ENCODE results near the gene SLC26A5.
"Not testable (repeated sequence)": the region's sequence is repeated elsewhere in the genome, so short reads cannot be mapped to it uniquely, and the experiment has no call there.

SLC26A5 gene, protein sequence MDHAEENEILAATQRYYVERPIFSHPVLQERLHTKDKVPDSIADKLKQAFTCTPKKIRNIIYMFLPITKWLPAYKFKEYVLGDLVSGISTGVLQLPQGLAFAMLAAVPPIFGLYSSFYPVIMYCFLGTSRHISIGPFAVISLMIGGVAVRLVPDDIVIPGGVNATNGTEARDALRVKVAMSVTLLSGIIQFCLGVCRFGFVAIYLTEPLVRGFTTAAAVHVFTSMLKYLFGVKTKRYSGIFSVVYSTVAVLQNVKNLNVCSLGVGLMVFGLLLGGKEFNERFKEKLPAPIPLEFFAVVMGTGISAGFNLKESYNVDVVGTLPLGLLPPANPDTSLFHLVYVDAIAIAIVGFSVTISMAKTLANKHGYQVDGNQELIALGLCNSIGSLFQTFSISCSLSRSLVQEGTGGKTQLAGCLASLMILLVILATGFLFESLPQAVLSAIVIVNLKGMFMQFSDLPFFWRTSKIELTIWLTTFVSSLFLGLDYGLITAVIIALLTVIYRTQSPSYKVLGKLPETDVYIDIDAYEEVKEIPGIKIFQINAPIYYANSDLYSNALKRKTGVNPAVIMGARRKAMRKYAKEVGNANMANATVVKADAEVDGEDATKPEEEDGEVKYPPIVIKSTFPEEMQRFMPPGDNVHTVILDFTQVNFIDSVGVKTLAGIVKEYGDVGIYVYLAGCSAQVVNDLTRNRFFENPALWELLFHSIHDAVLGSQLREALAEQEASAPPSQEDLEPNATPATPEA

DNA sequence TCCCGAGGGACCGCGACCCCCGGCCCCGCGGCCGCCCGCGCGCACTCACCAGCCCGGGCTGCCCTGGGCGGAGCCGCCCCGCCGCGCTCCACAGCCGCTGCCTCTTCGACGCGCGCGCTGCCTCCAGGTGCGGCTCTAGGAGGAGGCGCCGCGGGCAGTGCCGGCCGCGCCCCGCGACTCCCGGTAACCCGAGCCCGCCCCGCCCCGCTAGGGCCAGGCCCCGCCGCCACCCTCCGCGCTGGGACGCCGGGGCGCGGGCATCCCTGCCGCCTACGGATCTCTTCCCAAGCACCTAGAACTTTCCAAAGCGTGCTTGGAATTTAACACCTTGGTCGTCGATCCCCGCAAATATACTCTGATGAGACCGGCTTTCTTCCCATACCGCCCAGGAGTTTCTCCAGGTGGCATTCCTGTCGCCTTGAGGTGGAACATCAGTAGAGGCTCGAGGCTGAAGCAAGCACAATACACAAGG lies at the start of gene SLC26A5:
Gene SLC26A5, minus strand, starts transcription at position 159 of the 472 bp plus-strand sequence. CDS start 24,693 bp downstream, outside the sequence.
- DNase-seq (ENCODE audit: low read depth): no peak
- H3K4me3 ChIP-seq (ENCODE audit: low read length): peak within 1 kb of the TSS; percentile 76
- no peaks in the 10 kb centered on the region for H3K9me3 ChIP-seq (ENCODE audit: control insufficient read depth, low read length)
- peaks cover 35% of the 10 kb centered on the region for H3K27me3 ChIP-seq (replicated peaks; ENCODE audit: control insufficient read depth, insufficient read depth, low read length)
- peaks cover 8% of the 10 kb centered on the region for H3K4me1 ChIP-seq (ENCODE audit: control insufficient read depth, insufficient read depth, low read length)
- H3K9ac ChIP-seq (ENCODE audit: low read length): peak within 1 kb of the TSS; percentile 27
- H3K36me3 ChIP-seq (ENCODE audit: control insufficient read depth, insufficient read depth, low read length, severe bottlenecking): no peaks in the 10 kb centered on the region

DNA sequence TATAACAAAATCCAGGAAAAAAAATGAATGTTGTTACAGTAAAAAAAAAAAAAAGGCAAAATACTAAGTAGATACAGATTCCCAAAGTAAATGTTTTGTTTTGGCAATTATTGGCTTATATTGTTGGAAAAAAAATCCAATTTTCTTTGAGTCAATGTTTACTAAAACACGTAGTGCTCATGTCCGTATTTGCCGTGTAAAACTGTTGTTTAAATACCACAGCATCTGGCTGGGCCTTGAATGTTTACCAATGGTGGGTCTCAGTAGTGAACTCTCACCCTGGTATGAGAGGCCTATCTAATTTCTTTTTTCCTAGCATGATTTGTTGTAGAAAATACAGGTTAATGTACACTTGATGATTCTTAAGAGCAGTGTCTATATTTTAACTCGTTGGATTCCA lies 41.4 kb upstream of the SLC26A5 start:
- H3K4me3 ChIP-seq (ENCODE audit: low read length): no peak overlapping the region

DNA sequence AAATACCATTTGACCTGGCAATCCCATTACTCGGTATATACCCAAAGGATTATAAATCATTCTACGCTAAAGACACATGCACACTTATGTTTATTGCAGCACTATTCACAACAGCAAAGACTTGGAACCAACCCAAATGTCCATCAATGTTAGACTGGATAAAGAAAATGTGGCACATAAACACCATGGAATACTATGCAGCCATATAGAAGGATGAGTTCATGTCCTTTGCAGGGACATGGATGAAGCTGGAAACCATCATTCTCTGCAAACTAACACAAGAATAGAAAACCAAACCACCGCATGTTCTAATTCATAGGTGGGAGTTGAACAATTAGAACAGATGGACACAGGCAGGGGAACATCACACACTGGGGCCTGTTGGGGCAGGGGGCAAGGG lies 40.9 kb upstream of the SLC26A5 start:
- H3K9ac ChIP-seq (ENCODE audit: low read length); H3K27me3 ChIP-seq (replicated peaks; ENCODE audit: control insufficient read depth, insufficient read depth, low read length); DNase-seq (ENCODE audit: low read depth); H3K4me3 ChIP-seq (ENCODE audit: low read length); H3K9me3 ChIP-seq (ENCODE audit: control insufficient read depth, low read length); H3K4me1 ChIP-seq (ENCODE audit: control insufficient read depth, insufficient read depth, low read length): not testable (repeated sequence)
- peaks cover 25% of the 10 kb centered on the region for H3K36me3 ChIP-seq (ENCODE audit: control insufficient read depth, insufficient read depth, low read length, severe bottlenecking)

More for the DNA sequence above, 41.4 kb upstream of the SLC26A5 start:
- H3K4me1 ChIP-seq (ENCODE audit: control insufficient read depth, insufficient read depth, low read length): no peaks in the 10 kb centered on the region
- no peaks in the 10 kb centered on the region for H3K9me3 ChIP-seq (ENCODE audit: control insufficient read depth, low read length)
- no peaks in the 10 kb centered on the region for H3K27me3 ChIP-seq (replicated peaks; ENCODE audit: control insufficient read depth, insufficient read depth, low read length)
- H3K36me3 ChIP-seq (ENCODE audit: control insufficient read depth, insufficient read depth, low read length, severe bottlenecking): peaks cover 23% of the 10 kb centered on the region
- no peak overlapping the region for H3K9ac ChIP-seq (ENCODE audit: low read length)
- no peak for DNase-seq (ENCODE audit: low read depth)

DNA sequence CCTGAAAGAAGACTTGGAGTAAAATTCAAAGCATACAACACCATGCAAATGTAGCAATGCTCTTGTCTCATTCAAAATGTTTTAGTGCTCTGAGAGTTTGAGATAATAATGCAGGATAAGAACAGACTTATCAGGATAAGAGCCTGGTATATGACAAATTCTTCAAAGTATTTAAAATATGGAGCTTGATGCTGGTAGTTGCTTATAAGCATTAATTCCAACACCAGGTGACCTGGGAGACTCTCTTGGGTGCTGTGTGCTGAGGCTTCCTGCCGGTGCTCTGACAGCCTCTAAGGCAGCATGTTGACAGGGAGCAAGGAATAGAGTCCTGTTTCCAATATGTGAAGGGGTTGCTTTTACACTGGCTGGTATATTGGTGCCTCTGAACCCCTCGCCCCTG lies 34.8 kb upstream of the SLC26A5 start:
- Histone ChIP-seq H3K36me3 (ENCODE audit: control insufficient read depth, insufficient read depth, low read length, severe bottlenecking) (peaks cover 6% of the 10 kb centered on the region), H3K9ac (ENCODE audit: low read length) (no peak overlapping the region), H3K4me3 (ENCODE audit: low read length) (no peak overlapping the region), H3K27me3 (replicated peaks; ENCODE audit: control insufficient read depth, insufficient read depth, low read length) (no peaks in the 10 kb centered on the region), H3K9me3 (ENCODE audit: control insufficient read depth, low read length) (no peaks in the 10 kb centered on the region), H3K4me1 (ENCODE audit: control insufficient read depth, insufficient read depth, low read length) (no peaks in the 10 kb centered on the region)
- no peak for DNase-seq (ENCODE audit: low read depth)

DNA sequence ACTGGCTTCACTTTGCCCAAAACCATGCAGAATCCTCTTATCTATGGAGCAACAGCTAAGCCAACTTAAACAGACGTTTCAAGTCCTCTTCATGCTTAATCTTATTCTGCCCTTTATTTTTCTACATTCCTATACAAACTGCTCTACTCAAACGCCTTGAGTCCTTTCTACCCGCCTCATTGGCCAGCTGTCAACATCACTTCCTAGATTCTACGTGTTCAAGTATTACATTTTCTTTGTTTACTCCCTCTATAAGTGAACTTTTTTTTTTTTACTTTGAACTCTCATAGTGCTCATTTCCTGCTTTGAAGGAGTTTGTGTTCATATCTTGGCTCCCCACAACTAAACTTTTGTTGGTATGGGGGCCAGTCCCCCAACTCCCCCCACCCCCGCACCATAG lies 28.9 kb upstream of the SLC26A5 start:
- H3K36me3 ChIP-seq (ENCODE audit: control insufficient read depth, insufficient read depth, low read length, severe bottlenecking): no peaks in the 10 kb centered on the region
- H3K4me3 ChIP-seq (ENCODE audit: low read length): no peak overlapping the region

DNA sequence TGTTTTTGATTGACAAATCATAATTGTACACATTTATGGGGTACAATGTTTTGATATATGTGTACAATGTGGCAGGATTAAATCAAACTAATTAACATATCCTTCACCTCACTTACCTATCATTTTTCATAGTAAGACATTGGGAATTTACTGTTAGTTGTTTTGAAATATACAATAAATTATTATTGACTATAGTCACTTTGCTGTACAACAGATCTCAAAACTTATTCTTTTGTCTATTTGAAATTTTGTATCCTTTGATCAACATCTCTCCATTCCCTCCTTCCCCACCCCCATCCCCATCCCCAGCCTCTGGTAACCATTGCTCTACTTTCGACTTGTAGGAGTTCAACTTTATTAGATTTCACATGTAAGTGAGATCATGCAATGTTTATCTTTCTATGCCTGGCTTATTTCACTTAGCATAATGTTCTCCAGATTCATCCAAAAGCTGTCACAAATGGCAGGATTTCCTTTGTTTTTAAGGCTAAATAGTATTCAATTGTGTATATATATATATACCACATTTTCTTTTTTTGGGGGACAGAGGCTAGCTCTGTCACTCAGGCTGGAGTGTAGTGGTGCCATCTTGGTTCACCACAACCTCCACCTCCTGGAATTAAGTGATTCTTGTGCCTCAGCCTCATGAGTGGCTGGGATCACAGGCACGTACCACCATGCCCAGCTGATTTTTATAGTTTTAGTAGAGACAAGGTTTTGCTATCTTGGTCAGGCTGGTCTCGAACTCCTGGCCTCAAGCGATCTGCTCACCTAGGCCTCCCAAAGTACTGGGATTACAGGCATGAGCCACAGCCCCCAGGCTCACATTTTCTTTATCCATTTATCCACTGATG lies 23.3 kb upstream of the SLC26A5 start:
- Histone ChIP-seq H3K4me1 (ENCODE audit: control insufficient read depth, insufficient read depth, low read length) (no peaks in the 10 kb centered on the region), H3K27me3 (replicated peaks; ENCODE audit: control insufficient read depth, insufficient read depth, low read length) (no peaks in the 10 kb centered on the region), H3K4me3 (ENCODE audit: low read length) (no peak overlapping the region), H3K36me3 (ENCODE audit: control insufficient read depth, insufficient read depth, low read length, severe bottlenecking) (no peaks in the 10 kb centered on the region), H3K9me3 (ENCODE audit: control insufficient read depth, low read length) (no peaks in the 10 kb centered on the region), H3K9ac (ENCODE audit: low read length) (no peak overlapping the region)
- no peak for DNase-seq (ENCODE audit: low read depth)

More for the DNA sequence above, 28.9 kb upstream of the SLC26A5 start:
- Histone ChIP-seq H3K9ac (ENCODE audit: low read length) (no peak overlapping the region), H3K9me3 (ENCODE audit: control insufficient read depth, low read length) (no peaks in the 10 kb centered on the region), H3K4me1 (ENCODE audit: control insufficient read depth, insufficient read depth, low read length) (no peaks in the 10 kb centered on the region), H3K27me3 (replicated peaks; ENCODE audit: control insufficient read depth, insufficient read depth, low read length) (no peaks in the 10 kb centered on the region)
- DNase-seq (ENCODE audit: low read depth): no peak

DNA sequence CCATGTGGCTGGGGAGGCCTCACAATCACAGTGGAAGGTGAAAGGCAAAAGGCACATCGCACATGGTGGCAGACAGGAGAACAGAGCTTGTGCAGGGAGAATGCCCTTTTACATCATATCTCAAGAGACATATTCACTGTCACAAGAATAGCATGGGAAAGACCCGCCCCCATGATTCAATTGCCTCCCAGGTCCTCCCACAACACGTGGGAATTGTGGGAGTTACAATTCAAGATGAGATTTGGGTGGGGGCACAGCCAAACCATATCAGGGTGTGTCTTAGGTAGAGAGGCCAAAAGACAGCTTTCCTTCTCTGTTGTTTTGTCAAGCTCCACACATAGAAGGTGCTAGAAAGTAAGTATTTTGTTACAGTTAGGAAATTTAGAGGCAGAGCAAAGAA lies 20.8 kb upstream of the SLC26A5 start:
- DNase-seq (ENCODE audit: low read depth): no peak
- H3K27me3 ChIP-seq (replicated peaks; ENCODE audit: control insufficient read depth, insufficient read depth, low read length): no peaks in the 10 kb centered on the region
- no peak overlapping the region for H3K4me3 ChIP-seq (ENCODE audit: low read length)
- H3K36me3 ChIP-seq (ENCODE audit: control insufficient read depth, insufficient read depth, low read length, severe bottlenecking): no peaks in the 10 kb centered on the region
- no peaks in the 10 kb centered on the region for H3K9me3 ChIP-seq (ENCODE audit: control insufficient read depth, low read length)
- no peaks in the 10 kb centered on the region for H3K4me1 ChIP-seq (ENCODE audit: control insufficient read depth, insufficient read depth, low read length)
- no peak overlapping the region for H3K9ac ChIP-seq (ENCODE audit: low read length)

DNA sequence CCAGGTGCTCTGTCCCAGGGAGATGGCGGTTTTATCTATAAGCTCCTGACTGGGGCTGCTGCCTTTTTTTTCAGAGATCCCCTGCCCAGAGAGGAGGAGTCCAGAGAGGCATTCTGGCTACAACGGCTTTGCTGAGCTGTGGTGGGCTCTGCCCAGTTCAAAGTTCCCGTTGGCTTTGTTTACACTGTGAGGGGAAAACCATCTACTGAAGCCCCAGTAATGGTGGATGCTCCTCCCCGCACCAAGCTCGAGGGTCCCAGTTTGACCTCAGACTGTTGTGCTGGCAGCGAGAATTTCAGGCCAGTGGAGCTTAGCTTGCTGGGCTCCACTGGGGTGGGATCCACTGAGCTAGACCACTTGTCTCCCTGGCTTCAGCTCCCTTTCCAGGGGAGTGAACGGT lies 16.4 kb upstream of the SLC26A5 start:
- Histone ChIP-seq H3K9ac (ENCODE audit: low read length) (no peak overlapping the region), H3K9me3 (ENCODE audit: control insufficient read depth, low read length) (peaks cover 12% of the 10 kb centered on the region), H3K4me1 (ENCODE audit: control insufficient read depth, insufficient read depth, low read length) (no peaks in the 10 kb centered on the region), H3K27me3 (replicated peaks; ENCODE audit: control insufficient read depth, insufficient read depth, low read length) (peaks cover 4% of the 10 kb centered on the region), H3K36me3 (ENCODE audit: control insufficient read depth, insufficient read depth, low read length, severe bottlenecking) (no peaks in the 10 kb centered on the region), H3K4me3 (ENCODE audit: low read length) (no peak overlapping the region)
- no peak for DNase-seq (ENCODE audit: low read depth)

DNA sequence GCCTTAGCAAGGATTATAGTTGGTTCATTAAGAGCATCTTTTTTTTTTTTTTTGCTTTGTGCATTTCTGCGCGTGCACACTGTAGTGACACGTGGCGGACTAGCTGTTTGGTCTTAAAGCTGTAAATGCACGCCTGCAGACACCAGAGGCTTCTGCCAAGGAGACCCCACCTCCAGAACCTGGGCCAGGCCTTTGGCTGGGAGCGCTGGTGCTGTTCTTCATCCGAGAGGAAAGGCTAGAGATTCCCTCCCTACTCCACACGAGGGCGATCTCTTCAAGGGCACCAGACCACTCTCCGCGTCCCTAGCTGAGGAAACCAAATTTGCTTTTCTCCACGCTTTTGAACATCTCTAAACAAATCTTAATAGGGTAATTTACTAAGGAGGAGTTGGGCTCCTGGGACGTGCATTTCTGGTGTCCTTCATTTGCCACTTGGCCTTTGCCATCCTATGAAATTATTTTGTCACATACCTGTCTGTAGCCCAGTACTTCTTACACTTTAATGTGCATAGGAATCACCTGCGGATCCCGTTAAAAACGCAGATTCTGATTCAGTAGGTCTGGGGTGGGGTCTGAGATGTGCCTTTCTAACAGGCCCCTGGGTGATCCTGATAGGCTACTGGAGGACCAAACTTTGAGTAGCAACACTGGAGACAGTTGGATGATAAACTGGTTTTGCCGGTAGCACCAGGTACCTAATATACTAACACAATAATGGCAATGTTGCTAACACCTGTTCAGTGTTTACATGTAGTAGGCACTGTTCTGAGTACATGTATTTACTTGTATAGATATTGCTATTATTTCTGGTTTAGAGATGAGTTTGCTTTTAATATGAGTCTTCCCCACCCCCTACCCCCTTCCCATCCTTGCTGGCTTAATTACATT lies 1.3 kb upstream of the SLC26A5 start:
- H3K9ac ChIP-seq (ENCODE audit: low read length): no peak overlapping the region
- H3K4me1 ChIP-seq (ENCODE audit: control insufficient read depth, insufficient read depth, low read length): peaks cover 8% of the 10 kb centered on the region
- H3K9me3 ChIP-seq (ENCODE audit: control insufficient read depth, low read length): peaks cover 3% of the 10 kb centered on the region
- peaks cover 30% of the 10 kb centered on the region for H3K27me3 ChIP-seq (replicated peaks; ENCODE audit: control insufficient read depth, insufficient read depth, low read length)
- H3K36me3 ChIP-seq (ENCODE audit: control insufficient read depth, insufficient read depth, low read length, severe bottlenecking): no peaks in the 10 kb centered on the region
- no peak overlapping the region for H3K4me3 ChIP-seq (ENCODE audit: low read length)
- peak; percentile 55 for DNase-seq (ENCODE audit: low read depth)

DNA sequence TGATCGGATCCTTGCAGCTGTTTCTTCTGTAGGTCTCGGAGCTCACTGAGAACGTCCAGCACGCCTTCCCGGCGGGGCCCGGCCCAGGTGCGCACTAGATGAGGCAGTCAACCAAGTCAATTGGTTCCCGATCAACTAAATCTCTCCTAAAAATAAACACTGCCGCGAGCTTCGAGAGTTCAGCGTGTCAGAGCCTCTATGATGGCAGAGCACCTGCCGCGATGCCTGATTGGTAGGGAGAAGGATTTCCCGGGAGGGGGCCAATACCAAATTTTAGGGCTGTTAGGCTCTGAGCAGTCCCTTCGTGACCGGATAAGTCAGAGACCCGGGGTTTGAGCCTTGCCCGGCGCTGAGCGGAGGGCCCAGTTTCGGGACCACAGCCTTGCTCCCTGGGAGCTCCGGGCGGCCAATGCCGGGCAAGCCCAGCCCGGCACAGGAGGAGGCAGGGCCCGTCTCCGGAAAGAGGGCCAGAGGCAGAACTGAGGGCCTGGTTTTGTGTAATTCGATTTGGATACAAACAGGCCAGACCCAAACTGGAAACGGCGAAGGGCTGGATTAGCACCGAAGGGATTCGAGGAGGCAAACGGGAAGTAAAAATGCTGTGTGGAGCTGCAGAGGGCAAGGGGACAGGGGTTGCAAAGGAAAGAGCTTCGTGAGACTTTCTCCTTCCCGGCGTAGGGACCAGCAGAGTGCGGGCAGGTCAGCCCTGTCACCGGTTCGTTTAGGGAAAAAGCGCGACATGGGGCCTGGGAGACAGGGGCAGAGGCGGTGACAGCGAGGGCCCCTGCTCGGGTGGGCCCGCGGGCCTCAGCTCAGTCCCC lies 569 bp downstream of the SLC26A5 start:
- DNase-seq (ENCODE audit: low read depth): no peak
- Histone ChIP-seq H3K4me3 (ENCODE audit: low read length) (peak overlapping the region; percentile 76), H3K9me3 (ENCODE audit: control insufficient read depth, low read length) (no peaks in the 10 kb centered on the region), H3K36me3 (ENCODE audit: control insufficient read depth, insufficient read depth, low read length, severe bottlenecking) (no peaks in the 10 kb centered on the region), H3K9ac (ENCODE audit: low read length) (peak overlapping the region; percentile 27), H3K4me1 (ENCODE audit: control insufficient read depth, insufficient read depth, low read length) (peaks cover 8% of the 10 kb centered on the region), H3K27me3 (replicated peaks; ENCODE audit: control insufficient read depth, insufficient read depth, low read length) (peaks cover 35% of the 10 kb centered on the region)
